ENCODE measurements around the gene C3orf80. TPM values are rescaled to one million over a fixed set of nuclear protein-coding genes. Genes with fewer than 3 reads are reported as not detected.

The C3orf80 gene
- total RNA-seq, 1 donor from 2014 or later: 7.7 TPM

Other genes starting within 250 kb of the C3orf80 start
- gene IL12A, start 236.6 kb upstream of the C3orf80 start, total RNA-seq: 2.0 TPM
- gene IFT80, start 173.8 kb downstream of the C3orf80 start, total RNA-seq: 42.4 TPM
- 24.9 TPM for gene SMC4, start 174.2 kb downstream of the C3orf80 start, total RNA-seq
- gene TRIM59, start 224.4 kb downstream of the C3orf80 start, total RNA-seq: 11.0 TPM

Measured in frontal cortex (tissue), 1 donor.